ENCODE data around the gene FBXL5. TPM values are rescaled to one million over a fixed set of nuclear protein-coding genes. Genes with fewer than 3 reads are reported as not detected.

The FBXL5 gene
- total and polyA plus RNA-seq, 4 donors = 24.5 to 79.7 (median 34.5) TPM

DNA sequence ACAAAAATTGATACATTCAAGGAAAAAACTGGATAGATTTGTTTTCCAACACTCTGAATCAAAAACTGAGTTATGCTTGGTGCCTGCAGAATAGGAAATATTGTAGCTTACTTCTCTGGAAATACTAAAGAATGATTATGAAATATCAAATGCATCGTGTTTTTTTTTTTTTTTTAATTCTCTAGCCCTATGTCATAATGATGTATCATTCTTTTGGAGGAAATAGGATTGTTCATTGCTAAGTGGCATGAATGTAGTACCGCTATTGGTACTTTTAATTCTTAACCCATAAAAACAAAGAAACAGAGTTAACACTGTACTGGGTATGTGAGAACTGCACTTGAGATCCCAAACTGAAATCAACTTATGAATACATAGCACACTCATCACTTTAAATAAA is 18.9 kb upstream of the FBXL5 start (continued):
- TF ChIP-seq REST (IDR thresholded peaks at IDR 0.05) (no peak), TAF1 (conservative IDR thresholded peaks at IDR 0.05) (no peak), FOXA2 (IDR thresholded peaks at IDR 0.05) (no peak), SP1 (IDR thresholded peaks at IDR 0.05) (no peak), YY1 (IDR thresholded peaks at IDR 0.05) (no peak)
- TF ChIP-seq, protein P1, sequence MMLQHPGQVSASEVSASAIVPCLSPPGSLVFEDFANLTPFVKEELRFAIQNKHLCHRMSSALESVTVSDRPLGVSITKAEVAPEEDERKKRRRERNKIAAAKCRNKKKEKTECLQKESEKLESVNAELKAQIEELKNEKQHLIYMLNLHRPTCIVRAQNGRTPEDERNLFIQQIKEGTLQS (IDR thresholded peaks at IDR 0.05) = no peak

- H3K27ac ChIP-seq (ENCODE audit: low read depth in 1 of 2, low read length in 2 of 2) = no peak overlapping the region
Measured at GRCh38 chr4:15673337-15673736, 18.2 kb upstream of the FBXL5 start.

GRCh38 chr4:15672101-15672500 is 16.9 kb upstream of the FBXL5 start:
- H3K9ac ChIP-seq (ENCODE audit: low read depth in 1 of 2, low read length in 2 of 2) = no peak overlapping the region
- no peak for TF ChIP-seq RAD21 (IDR thresholded peaks at IDR 0.05)
- TF ChIP-seq YY1 (IDR thresholded peaks at IDR 0.05) = no peak
- TF ChIP-seq, protein P2, sequence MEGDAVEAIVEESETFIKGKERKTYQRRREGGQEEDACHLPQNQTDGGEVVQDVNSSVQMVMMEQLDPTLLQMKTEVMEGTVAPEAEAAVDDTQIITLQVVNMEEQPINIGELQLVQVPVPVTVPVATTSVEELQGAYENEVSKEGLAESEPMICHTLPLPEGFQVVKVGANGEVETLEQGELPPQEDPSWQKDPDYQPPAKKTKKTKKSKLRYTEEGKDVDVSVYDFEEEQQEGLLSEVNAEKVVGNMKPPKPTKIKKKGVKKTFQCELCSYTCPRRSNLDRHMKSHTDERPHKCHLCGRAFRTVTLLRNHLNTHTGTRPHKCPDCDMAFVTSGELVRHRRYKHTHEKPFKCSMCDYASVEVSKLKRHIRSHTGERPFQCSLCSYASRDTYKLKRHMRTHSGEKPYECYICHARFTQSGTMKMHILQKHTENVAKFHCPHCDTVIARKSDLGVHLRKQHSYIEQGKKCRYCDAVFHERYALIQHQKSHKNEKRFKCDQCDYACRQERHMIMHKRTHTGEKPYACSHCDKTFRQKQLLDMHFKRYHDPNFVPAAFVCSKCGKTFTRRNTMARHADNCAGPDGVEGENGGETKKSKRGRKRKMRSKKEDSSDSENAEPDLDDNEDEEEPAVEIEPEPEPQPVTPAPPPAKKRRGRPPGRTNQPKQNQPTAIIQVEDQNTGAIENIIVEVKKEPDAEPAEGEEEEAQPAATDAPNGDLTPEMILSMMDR (IDR thresholded peaks at IDR 0.05; ENCODE audit: low read depth, low read length, missing input control) = no peak
- no peak for TF ChIP-seq TAF1 (conservative IDR thresholded peaks at IDR 0.05)
- TF ChIP-seq FOXA1 (IDR thresholded peaks at IDR 0.05) = no peak
- no peak for TF ChIP-seq HNF4A (conservative IDR thresholded peaks at IDR 0.05)
- no peak for TF ChIP-seq FOXA2 (IDR thresholded peaks at IDR 0.05)
- no peak for TF ChIP-seq SP1 (IDR thresholded peaks at IDR 0.05)
- no peak for TF ChIP-seq JUND (IDR thresholded peaks at IDR 0.05)
- TF ChIP-seq REST (IDR thresholded peaks at IDR 0.05) = no peak
- no peak for DNase-seq (ENCODE audit: low spot score)
- no peak overlapping the region for H3K4me3 ChIP-seq (ENCODE audit: low read depth in 1 of 3, low read length in 3 of 3)
- H3K36me3 ChIP-seq (ENCODE audit: control insufficient read depth in 4 of 4, insufficient read depth in 3 of 4, low read depth in 1 of 4, low read length in 3 of 4) = no peaks in the 10 kb centered on the region
- WGBS = 99% methylated on average over 3 of the region's 3 CpGs
- H3K27ac ChIP-seq (ENCODE audit: low read depth in 1 of 2, low read length in 2 of 2) = no peak overlapping the region
- no peaks in the 10 kb centered on the region for H3K9me3 ChIP-seq (ENCODE audit: control insufficient read depth in 4 of 4, low read length in 3 of 4)
- H3K4me1 ChIP-seq (ENCODE audit: control insufficient read depth in 4 of 4, insufficient read depth in 4 of 4, low read length in 3 of 4) = peaks cover 0 to 1% (median 0%) of the 10 kb centered on the region in 4 donors
- H3K27me3 ChIP-seq (ENCODE audit: control insufficient read depth in 4 of 4, insufficient read depth in 4 of 4, low read length in 3 of 4) = no peaks in the 10 kb centered on the region

More at GRCh38 chr4:15673337-15673736, 18.2 kb upstream of the FBXL5 start:
- H3K4me3 ChIP-seq (ENCODE audit: low read depth in 1 of 3, low read length in 3 of 3) = no peak overlapping the region
- H3K9ac ChIP-seq (ENCODE audit: low read depth in 1 of 2, low read length in 2 of 2) = no peak overlapping the region
- no peaks in the 10 kb centered on the region for H3K9me3 ChIP-seq (ENCODE audit: control insufficient read depth in 4 of 4, low read length in 3 of 4)
- no peaks in the 10 kb centered on the region for H3K27me3 ChIP-seq (ENCODE audit: control insufficient read depth in 4 of 4, insufficient read depth in 4 of 4, low read length in 3 of 4)
- no peaks in the 10 kb centered on the region for H3K36me3 ChIP-seq (ENCODE audit: control insufficient read depth in 4 of 4, insufficient read depth in 3 of 4, low read depth in 1 of 4, low read length in 3 of 4)
- no peak for DNase-seq (ENCODE audit: low spot score)
- H3K4me1 ChIP-seq (ENCODE audit: control insufficient read depth in 4 of 4, insufficient read depth in 4 of 4, low read length in 3 of 4) = peaks cover 0 to 3% (median under 1%) of the 10 kb centered on the region in 4 donors
- WGBS = 97% methylated on average over 1 of the region's 1 CpG
- TF ChIP-seq YY1 (IDR thresholded peaks at IDR 0.05) (no peak), HNF4A (conservative IDR thresholded peaks at IDR 0.05) (no peak), NR2F2 (IDR thresholded peaks at IDR 0.05) (no peak), HNF4G (IDR thresholded peaks at IDR 0.05) (no peak)

Data from liver (tissue), 9 donors.